T-helper 1 cell treated with Interleukin-12 subunit alpha and Interleukin-12 subunit beta and Interleukin-4 antibody, amounts not matched to agents 30 ng/mL and 1 ng/mL, for 36 hours (primary cell): ENCODE measurements around the gene URGCP. TPM values are rescaled to one million over a fixed set of nuclear protein-coding genes. Genes with fewer than 3 reads are reported as not detected.

Source experiments
- intact Hi-C: fragments of 100-400 bp; cut with micrococcal nuclease; formaldehyde crosslinking; loops from one replicate; pipeline ENCODE4 v1.15.1; 2024
- total RNA-seq: library from RNA; stranded (reverse); gene quantifications from 2 replicates; pipeline ENCODE4 v1.2.3, GENCODE V29; 2022

URGCP gene
- total RNA-seq, 1 donor from 2014 or later = 24.1 TPM

GRCh38 chr7:43843296-43843695 lies 63.1 kb downstream of the URGCP start:
- intact Hi-C loops = no loop called here

GRCh38 chr7:43838201-43838658 lies 68.2 kb downstream of the URGCP start:
- intact Hi-C loops = loop anchor here (1.0 to 5.0 kb wide), 5 partner anchors 79 to 1895 kb away; no protein-coding TSS in a partner anchor

- intact Hi-C loops = loop anchor here (1.0 to 5.0 kb wide), 8 partner anchors 35 to 1952 kb away; partner anchors contain the start of genes COA1, MRPL32, MRPS24 and PSMA2
These were observed 71.7 kb downstream of the URGCP start for GRCh38 chr7:43834463-43835251.

- intact Hi-C loops = loop anchor here (5.0 kb wide), 1 partner anchor 1949 kb away; no protein-coding TSS in a partner anchor
These were observed 75.5 kb downstream of the URGCP start for GRCh38 chr7:43830917-43831316.

Other genes starting within 250 kb of the URGCP start
- 57.6 and 60.0 TPM in 2 replicates for gene COA1, start 177.1 kb downstream of the URGCP start, total RNA-seq
- gene BLVRA, start 147.9 kb downstream of the URGCP start, total RNA-seq = 37.2 and 37.6 TPM in 2 replicates
- 71.8 and 74.4 TPM in 2 replicates for gene MRPS24, start 37.1 kb downstream of the URGCP start, total RNA-seq
- 10.0 and 11.6 TPM in 2 replicates for gene UBE2D4, start 19.8 kb upstream of the URGCP start, total RNA-seq
- gene SPDYE1, start 91.3 kb upstream of the URGCP start, total RNA-seq = 0.12 TPM in 1 of 2 replicates, not detected in the other
- gene DBNL, start 138.1 kb upstream of the URGCP start, total RNA-seq = 161 and 165 TPM in 2 replicates
- 0.34 and 0.66 TPM in 2 replicates for gene PGAM2, start 159.0 kb upstream of the URGCP start, total RNA-seq
- 29.6 and 34.2 TPM in 2 replicates for gene POLM, start 175.9 kb upstream of the URGCP start, total RNA-seq
- 6.1 and 9.0 TPM in 2 replicates for gene AEBP1, start 197.7 kb upstream of the URGCP start, total RNA-seq
- gene POLD2, start 217.0 kb upstream of the URGCP start, total RNA-seq = 103 and 107 TPM in 2 replicates
- not detected in 2 replicates for gene MYL7, start 234.7 kb upstream of the URGCP start, total RNA-seq